NCI-H524 (cell line): ENCODE results near the gene POU6F2.

Experiments
- DNase-seq, 2 experiments: peaks; one replicate each; lab custom pipeline; 2025; lab: John Stamatoyannopoulos, UW

Gene POU6F2

GRCh38 chr7:39069896-39070881, 92.5 kb downstream of the POU6F2 start:
- peak; percentile 22 to 43 for DNase-seq

DNA sequence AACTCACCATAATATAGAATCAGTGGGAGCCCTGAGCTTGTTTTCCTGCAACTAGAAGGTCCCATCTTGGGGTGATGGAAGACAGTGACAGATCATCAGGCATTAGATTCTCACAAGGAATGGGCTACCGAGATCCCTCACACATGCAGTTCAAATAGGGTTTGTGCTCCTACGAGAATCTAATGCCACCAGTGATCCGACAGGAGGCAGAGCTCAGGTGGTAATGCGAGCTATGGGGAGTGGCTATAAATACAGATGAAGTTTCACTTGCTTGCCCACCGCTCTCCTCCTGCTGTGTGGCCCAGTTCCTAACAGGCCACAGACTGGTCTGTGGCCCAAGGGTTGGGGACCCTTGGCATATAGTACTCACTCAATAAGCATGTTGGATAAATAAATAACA, 93.4 kb downstream of the POU6F2 start:
- no peak for DNase-seq

GRCh38 chr7:39073432-39073831, 95.7 kb downstream of the POU6F2 start:
- DNase-seq: peak; percentile 95 to 97

- DNase-seq: no peak
These were observed 97.5 kb downstream of the POU6F2 start for GRCh38 chr7:39075210-39075609.

GRCh38 chr7:39083781-39084180, 106.1 kb downstream of the POU6F2 start:
- peak in 1 of 2 experiments; percentile 32 for DNase-seq

GRCh38 chr7:39084349-39084748, 106.6 kb downstream of the POU6F2 start:
- DNase-seq: no peak

DNA sequence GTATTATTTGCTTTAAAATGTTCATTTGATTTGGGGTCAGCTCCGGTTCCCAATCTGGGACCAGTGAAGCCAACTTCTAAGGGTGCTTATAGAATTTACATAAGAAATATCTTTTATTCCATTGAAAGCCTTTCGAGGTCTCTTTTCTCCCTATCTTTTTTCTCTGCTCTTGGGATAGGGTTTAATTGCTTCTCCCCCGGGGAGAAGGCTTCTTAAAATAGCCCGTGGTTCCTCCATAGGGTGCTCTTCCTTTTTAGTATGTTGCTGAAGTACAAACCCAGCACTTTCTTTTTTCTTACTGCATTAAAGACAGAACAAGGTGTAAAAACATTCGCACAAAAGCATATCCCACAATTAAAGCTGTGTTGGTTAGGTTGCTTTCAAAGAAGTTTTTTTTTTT, 107.5 kb downstream of the POU6F2 start:
- DNase-seq: no peak

- DNase-seq: peak; percentile 70 to 86
These were observed 107.9 kb downstream of the POU6F2 start for GRCh38 chr7:39085590-39086049.

GRCh38 chr7:39086638-39087360, 109.1 kb downstream of the POU6F2 start:
- peak in 1 of 2 experiments; percentile 29 for DNase-seq

DNA sequence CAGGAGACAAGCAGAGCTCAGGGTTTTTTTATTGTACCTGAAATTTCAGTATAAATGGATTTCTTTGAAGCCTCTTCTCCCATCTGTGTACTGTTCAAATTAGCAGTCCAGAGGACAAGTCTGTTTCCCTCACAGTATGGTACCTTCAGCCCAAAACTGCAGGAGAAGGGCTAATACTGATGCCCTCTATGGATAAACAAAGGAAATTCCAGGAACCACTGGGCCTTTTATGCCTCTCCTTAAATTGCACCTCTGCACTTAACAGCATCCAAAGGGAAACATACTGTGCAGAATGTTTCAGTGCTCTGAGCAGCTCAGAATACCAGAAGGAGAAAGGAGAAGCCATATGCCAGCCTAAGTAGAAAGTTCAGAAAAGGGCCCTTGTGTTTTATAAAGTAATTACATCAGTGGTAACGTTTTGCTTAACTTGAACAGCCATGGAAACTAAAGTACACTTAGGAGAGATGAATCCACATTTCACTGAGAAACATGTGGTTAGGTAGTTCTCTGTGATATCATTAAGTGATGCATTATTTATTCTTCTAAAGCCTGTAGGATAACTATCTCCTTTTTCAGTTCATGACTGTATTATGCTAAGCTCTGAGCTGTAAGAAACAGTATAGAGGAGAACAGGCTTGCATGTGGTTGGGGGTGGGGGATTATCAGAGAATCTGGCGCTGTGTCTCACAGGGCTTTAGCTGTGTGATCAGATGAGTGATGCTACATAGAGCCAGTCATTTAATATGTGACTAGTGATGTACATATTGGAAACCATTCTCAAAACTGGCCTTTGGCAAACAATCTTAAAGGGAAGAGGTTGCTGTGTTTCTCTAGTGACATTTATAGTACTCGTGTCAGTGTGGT, 111.3 kb downstream of the POU6F2 start:
- DNase-seq: peak; percentile 60 to 89

DNA sequence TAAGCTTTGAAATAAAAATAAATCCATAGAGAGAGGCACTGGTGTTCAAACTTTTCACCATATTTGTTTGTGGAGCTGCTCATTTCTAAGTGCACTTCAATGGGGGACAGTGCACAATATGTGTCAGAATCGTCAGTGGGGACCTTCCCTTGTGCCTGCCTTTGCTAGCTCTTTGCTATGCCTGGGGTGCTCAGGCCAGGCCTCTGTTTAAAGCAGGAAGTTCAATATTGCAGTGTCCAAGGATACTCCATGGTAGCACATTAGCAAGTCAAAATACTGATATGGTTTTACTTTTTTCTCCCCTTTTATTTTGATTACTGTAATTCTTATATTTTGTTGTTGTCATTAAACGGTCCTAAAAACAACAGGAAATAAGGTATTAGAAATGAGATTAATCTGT, 113.4 kb downstream of the POU6F2 start:
- DNase-seq: no peak

DNA sequence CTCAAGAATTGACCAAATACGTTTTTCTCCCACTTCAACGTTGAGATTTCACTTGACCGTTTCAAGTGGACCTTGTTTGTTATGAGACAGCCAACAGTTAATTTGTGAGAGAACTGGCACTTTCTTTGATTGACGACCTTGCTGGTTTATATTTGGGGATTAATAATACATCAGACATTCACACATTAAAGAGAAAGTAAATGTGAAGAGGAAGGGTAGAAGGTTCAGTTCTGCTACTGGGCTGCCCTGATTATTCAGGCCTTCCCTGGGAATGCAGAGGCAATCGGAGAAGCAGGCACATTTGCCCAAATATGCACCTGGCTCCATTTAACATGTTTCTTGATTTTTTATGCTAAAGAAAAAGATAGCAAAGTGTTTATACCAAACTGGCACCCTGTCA, 114.1 kb downstream of the POU6F2 start:
- no peak for DNase-seq

- DNase-seq: no peak
These were observed 117.0 kb downstream of the POU6F2 start for GRCh38 chr7:39094731-39095130.

GRCh38 chr7:39095875-39096619, 118.3 kb downstream of the POU6F2 start:
- no peak for DNase-seq

- no peak for DNase-seq
These were observed 120.8 kb downstream of the POU6F2 start for GRCh38 chr7:39098506-39098905.

DNA sequence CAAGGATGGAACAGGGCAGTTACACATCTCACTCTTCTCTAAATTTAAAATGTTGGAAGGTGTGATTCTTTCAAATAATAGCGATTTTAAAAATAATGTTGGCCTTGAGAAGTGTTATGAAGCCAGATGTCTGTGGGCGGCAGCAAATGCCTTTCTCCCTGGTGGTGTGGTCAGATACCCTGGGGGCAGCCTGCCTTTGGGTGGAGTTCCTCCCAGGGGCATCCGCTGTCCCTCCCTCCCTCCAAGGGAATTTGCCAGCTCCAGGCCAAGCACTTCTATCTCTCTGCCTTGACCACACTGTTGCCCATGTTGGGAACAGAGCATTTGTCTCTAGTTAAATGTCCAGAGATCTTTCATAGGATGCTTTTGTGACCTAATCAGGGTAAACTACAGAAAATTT, 121.4 kb downstream of the POU6F2 start:
- no peak for DNase-seq

DNA sequence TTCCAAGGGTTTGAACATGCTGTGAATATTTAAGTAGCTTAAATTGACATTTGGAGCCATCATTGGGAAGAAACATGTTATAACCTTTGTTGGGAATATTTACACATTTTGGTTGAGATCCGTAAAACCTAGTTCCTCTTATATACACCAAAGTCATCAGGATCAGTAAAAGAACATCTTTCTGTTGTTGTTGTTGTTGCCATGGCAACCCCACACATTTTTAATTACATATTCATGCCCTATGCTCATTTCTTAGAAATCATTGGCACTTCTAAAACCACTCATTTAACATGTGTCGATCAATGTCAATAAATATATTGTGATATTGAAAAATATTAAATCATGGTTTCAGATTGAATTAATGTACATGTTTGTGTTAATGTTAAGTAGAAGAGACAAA, 122.6 kb downstream of the POU6F2 start:
- DNase-seq: no peak

DNA sequence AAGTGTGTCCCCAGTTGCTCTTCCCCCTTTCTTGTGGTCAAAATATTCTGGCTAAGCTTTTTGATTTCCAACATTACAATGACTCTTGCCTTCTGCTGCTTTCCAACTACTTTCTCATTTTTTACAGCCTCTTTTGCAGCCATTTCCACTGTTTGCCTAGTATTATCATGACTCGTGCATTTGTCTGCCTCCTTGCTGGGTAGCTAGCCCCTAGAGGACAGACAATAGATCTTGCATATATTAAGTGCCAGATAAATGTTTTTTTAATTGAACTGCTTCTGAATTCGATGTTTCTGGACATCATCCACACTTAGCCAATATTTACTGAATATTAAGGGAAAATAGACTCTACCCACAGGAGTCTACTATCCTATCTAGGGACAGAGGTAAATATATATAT, 124.5 kb downstream of the POU6F2 start:
- DNase-seq: no peak

- no peak for DNase-seq
These were observed 128.0 kb downstream of the POU6F2 start for GRCh38 chr7:39105720-39106119.

- DNase-seq: no peak
These were observed 148.1 kb downstream of the POU6F2 start for GRCh38 chr7:39125846-39126245.

GRCh38 chr7:39127058-39127457, 149.3 kb downstream of the POU6F2 start:
- no peak for DNase-seq
